Body of pancreas (tissue), 4 donors: ENCODE data around the gene ACAP3. TPM values are rescaled to one million over a fixed set of nuclear protein-coding genes. Genes with fewer than 3 reads are reported as not detected.

Experiments used
- ATAC-seq: fragments of 150-250 bp; one replicate; pipeline ENCODE4 v1.9.1; 2016
- DNase-seq, 4 donors: peaks; one replicate each; pipeline ENCODE4 v3.0.0-alpha.2; 2019
- H3K27ac ChIP-seq, 4 donors: fragments of 200-600 bp; sonication (generic); 1 replicate in 3 of 4; 2 replicates in 1 of 4; pipeline versions ENCODE4 v1.5.1 to v1.6.1; 2016 to 2019; ENCODE audit warnings: mild to moderate bottlenecking in 1 of 4, mixed read lengths in 1 of 4, moderate library complexity in 1 of 4
- H3K27me3 ChIP-seq, 2 donors: fragments of 200-600 bp; sonication (generic); one replicate each; pipeline ENCODE4 v1.6.0; 2016; ENCODE audit warnings: mild to moderate bottlenecking in 1 of 2
- H3K36me3 ChIP-seq, 2 donors: fragments of 200-600 bp; sonication (generic); replicated peaks in 1 of 2; 2 replicates each; pipeline ENCODE4 v1.5.1; 2016; ENCODE audit warnings: low read depth in 2 of 2; ENCODE audit not compliant: insufficient read depth in 1 of 2
- H3K4me1 ChIP-seq: fragments of 200-600 bp; sonication (generic); one replicate; pipeline ENCODE4 v1.6.0; 2016
- H3K4me3 ChIP-seq, 2 donors: fragments of 200-600 bp; sonication (generic); 1 replicate in 1 of 2; 2 replicates in 1 of 2; pipeline ENCODE4 v1.5.1; 2016 to 2019
- H3K9me3 ChIP-seq, 3 donors: fragments of 200-600 bp; sonication (generic); 1 replicate in 2 of 3; 2 replicates in 1 of 3; pipeline ENCODE4 v1.5.1; 2016
- POLR2A ChIP-seq, 3 donors: fragments of 450-650 bp; IDR thresholded peaks; one replicate each; pipeline ENCODE4 v1.6.1; 2016; ENCODE audit warnings: antibody characterized with exemption in 3 of 3, mild to moderate bottlenecking in 2 of 3
- WGBS, 2 donors: methylation state at CpG; one replicate each; pipeline ENCODE4 v1.1.5; 2017; 5-methylcytosine and 5-hydroxymethylcytosine counted together
- intact Hi-C: fragments of 100-400 bp; cut with DNase I; formaldehyde crosslinking; loops from one replicate; pipeline ENCODE4 v1.15.1; 2023
- total RNA-seq, 2 donors: library from RNA; depleted of rRNA; stranded (reverse); fragments of >200 nt; gene quantifications; one replicate each; pipeline ENCODE4 v1.1.0, GENCODE V29; 2016
- TF ChIP-seq, protein P1 (sequence below), 7 experiments: fragments of 450-650 bp in 4 of 7; fragments of 200-600 bp in 3 of 7; sonication (generic) in 3 of 7; IDR thresholded peaks; one replicate each; pipeline ENCODE4 v1.5.1; 2016 to 2019; ENCODE audit warnings: antibody characterized with exemption in 7 of 7

Gene ACAP3
- total RNA-seq, 2 donors from 2014 or later = 37.9 to 53.7 TPM

DNA sequence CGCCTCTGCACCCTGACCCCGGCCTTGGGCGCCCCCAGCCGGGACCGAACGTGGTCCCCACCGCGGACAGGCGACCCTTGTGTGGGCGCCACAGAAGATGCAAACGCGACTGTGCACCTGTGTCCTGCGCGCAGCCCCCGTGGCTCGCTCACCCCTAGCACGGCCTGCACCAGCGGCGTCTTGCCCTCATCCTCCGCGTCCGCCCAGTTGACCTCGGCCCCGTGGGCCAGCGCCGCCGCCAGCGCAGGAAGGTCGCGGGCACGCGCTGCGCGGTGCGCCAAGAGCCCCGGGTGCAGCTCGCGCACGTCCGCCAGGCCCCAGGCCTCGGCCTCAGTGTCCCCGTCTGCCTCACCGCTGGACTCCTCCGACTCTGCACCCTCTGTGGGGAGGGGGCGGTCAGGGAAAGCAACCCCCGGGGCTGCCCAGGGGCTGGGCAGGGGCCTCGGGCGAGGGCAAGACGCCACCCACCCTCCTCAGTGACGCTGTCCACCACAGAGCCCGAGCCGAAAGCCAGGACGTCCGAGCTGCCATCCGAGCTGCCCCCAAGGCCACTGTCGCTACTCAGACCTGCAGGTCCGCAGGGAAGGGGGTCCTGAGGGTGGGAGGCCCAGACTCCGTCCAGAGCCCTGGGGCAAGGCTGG, 13.4 kb downstream of the ACAP3 start:
- Histone ChIP-seq H3K4me1 (peaks cover 11% of the 10 kb centered on the region), H3K27ac (no peak overlapping the region), H3K36me3 (no peaks in the 10 kb centered on the region), H3K9me3 (no peaks in the 10 kb centered on the region), H3K27me3 (no peaks in the 10 kb centered on the region), H3K4me3 (no peak overlapping the region)
- ATAC-seq = no peak
- TF ChIP-seq, protein P1, sequence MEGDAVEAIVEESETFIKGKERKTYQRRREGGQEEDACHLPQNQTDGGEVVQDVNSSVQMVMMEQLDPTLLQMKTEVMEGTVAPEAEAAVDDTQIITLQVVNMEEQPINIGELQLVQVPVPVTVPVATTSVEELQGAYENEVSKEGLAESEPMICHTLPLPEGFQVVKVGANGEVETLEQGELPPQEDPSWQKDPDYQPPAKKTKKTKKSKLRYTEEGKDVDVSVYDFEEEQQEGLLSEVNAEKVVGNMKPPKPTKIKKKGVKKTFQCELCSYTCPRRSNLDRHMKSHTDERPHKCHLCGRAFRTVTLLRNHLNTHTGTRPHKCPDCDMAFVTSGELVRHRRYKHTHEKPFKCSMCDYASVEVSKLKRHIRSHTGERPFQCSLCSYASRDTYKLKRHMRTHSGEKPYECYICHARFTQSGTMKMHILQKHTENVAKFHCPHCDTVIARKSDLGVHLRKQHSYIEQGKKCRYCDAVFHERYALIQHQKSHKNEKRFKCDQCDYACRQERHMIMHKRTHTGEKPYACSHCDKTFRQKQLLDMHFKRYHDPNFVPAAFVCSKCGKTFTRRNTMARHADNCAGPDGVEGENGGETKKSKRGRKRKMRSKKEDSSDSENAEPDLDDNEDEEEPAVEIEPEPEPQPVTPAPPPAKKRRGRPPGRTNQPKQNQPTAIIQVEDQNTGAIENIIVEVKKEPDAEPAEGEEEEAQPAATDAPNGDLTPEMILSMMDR (IDR thresholded peaks at IDR 0.05) = no peak
- no peak for TF ChIP-seq POLR2A (IDR thresholded peaks at IDR 0.05)
- no peak for DNase-seq
- intact Hi-C loops = loop anchor here (5.0 to 10.0 kb wide), 3 partner anchors 172 to 310 kb away; partner anchors contain the start of gene PERM1
- WGBS, 2 donors = 89% methylated on average over 37 of the region's 58 CpGs; no CpG with 5 or more reads in 1 of the 2 donors

DNA sequence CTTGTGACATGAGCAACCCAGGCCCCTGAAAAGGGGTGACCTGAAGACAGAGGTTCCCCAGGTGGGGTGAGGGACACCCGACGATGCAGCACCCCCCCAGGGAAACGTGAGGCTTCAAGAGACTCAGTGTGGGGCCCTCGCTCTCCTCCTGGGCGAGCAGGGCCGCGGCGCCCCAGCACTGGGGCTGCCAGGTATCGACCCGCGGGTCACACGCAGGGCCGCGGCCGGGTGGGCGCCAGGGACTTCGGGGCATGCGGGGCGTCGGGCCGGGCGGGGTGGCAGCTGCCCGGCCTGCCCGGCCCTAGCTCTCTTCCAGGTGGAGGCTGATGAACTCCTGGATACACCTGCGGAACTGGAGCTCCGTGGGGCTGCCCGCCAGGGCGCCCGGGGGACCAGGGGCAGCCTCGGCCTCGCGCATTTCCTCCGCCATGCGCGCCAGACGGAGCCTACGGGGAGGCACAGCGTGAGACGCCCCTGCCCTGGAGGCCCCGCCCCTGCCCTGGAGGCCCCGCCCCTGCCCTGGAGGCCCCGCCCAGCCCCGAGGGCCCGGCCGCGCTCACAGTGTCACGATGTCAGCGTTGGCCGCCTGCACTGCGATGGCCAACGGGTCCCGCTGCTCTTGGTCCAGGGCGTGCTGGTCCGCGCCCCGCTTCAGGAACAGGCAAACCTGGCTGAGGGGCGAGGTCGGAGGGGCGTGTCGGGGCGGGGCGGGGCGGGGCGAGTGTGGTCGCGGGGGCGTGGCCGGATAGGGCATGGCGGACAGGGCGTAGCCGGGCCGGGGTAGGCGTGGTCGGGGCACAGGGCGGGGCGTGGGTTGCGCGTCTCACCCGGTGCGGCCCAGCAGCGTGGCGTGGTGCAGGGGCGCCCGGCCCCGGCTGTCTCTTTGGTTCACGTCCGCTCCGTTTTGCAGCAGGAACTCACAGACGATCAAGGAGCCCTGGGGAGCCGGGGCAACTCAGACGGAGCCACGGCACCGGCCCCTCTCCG, 14.2 kb downstream of the ACAP3 start:
- DNase-seq = peak in 1 of 4 donors; percentile 44
- WGBS, 2 donors = 82 to 92% methylated on average over 11 to 85 of the region's 94 CpGs

DNA sequence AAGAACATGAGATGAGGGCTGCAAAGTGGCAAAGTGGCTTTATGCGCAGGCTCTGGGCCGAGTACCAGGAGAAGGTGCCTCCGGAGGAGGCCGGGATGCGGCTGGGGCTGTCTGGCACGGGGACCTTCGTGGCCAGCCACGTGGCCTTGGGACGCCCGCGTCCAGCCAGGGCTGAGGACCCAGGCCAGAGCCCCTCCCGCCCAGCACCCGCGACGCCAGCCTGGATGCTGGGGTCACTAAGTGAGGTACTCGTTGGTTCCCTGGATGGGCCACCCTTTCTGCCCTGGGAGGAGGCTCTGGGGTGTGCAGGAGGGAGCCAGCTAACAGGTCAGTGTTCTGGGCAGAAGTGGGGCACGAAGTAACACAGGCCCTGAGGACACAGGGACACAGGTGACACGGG, 14.9 kb downstream of the ACAP3 start:
- Histone ChIP-seq H3K9me3 (no peaks in the 10 kb centered on the region), H3K27ac (no peak overlapping the region), H3K4me1 (peaks cover 11% of the 10 kb centered on the region), H3K27me3 (no peaks in the 10 kb centered on the region), H3K4me3 (no peak overlapping the region), H3K36me3 (no peaks in the 10 kb centered on the region)
- DNase-seq (no peak), ATAC-seq (no peak)
- intact Hi-C loops = loop anchor here (5.0 to 10.0 kb wide), 3 partner anchors 171 to 308 kb away; partner anchors contain the start of gene PERM1
- 77 to 80% methylated on average over 15 to 17 of the region's 18 CpGs for WGBS, 2 donors
- TF ChIP-seq, protein P1 (IDR thresholded peaks at IDR 0.05) = no peak
- no peak for TF ChIP-seq POLR2A (IDR thresholded peaks at IDR 0.05)

More for the DNA sequence above, 14.2 kb downstream of the ACAP3 start:
- Histone ChIP-seq H3K4me3 (no peak overlapping the region), H3K9me3 (no peaks in the 10 kb centered on the region), H3K27me3 (no peaks in the 10 kb centered on the region), H3K27ac (no peak overlapping the region), H3K36me3 (no peaks in the 10 kb centered on the region), H3K4me1 (peaks cover 11% of the 10 kb centered on the region)
- TF ChIP-seq, protein P1 (IDR thresholded peaks at IDR 0.05) = no peak
- no peak for TF ChIP-seq POLR2A (IDR thresholded peaks at IDR 0.05)
- intact Hi-C loops = loop anchor here (5.0 to 10.0 kb wide), 3 partner anchors 171 to 309 kb away; partner anchors contain the start of gene PERM1
- ATAC-seq = no peak

DNA sequence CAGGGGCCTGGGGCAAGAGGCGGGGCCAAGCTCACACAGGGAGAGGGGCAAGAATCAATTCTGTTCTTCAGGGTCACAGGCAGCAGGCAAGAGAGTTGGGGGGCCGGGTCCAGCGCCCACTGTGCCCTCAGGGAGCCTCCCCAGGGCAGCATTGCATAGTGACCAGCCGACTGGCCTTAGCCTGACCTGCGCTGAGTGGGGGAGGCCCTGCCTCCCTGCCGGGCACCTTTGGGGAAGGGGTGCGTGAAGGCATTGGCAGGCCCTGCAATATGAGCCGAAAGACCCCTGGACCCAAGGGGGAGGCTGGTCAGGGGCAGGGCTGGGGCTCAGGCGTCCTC, 15.3 kb downstream of the ACAP3 start:
- peaks cover 11% of the 10 kb centered on the region for H3K4me1 ChIP-seq
- intact Hi-C loops = loop anchor here (5.0 to 10.0 kb wide), 3 partner anchors 170 to 308 kb away; partner anchors contain the start of gene PERM1
- DNase-seq (no peak), ATAC-seq (no peak)
- 66 to 83% methylated on average over 8 to 9 of the region's 9 CpGs for WGBS, 2 donors
- H3K36me3 ChIP-seq = no peaks in the 10 kb centered on the region
- no peaks in the 10 kb centered on the region for H3K9me3 ChIP-seq
- H3K4me3 ChIP-seq = no peak overlapping the region
- TF ChIP-seq, protein P1 (IDR thresholded peaks at IDR 0.05) = no peak
- H3K27me3 ChIP-seq = no peaks in the 10 kb centered on the region
- H3K27ac ChIP-seq = no peak overlapping the region
